Progenitor cell of endocrine pancreas (in vitro differentiated cells): ENCODE data around the gene SSC4D. TPM values are rescaled to one million over a fixed set of nuclear protein-coding genes. Genes with fewer than 3 reads are reported as not detected.

ENCODE experiments used
- DNase-seq: peaks from one replicate; pipeline ENCODE4 v3.0.0; 2021; ENCODE audit warnings: low spot score; ENCODE audit not compliant: unreplicated experiment
- H3K27ac Mint-ChIP-seq: 2 replicates; pipeline ENCODE4 v1.8.0; 2021; ENCODE audit warnings: mild to moderate bottlenecking, moderate library complexity, mixed read lengths
- H3K27me3 Mint-ChIP-seq: 2 replicates; pipeline ENCODE4 v1.8.0; 2021; ENCODE audit warnings: mixed read lengths
- H3K36me3 Mint-ChIP-seq: 2 replicates; pipeline ENCODE4 v1.8.0; 2022; ENCODE audit warnings: mixed read lengths; ENCODE audit not compliant: insufficient read depth
- H3K4me1 Mint-ChIP-seq: 2 replicates; pipeline ENCODE4 v1.8.0; 2021; ENCODE audit warnings: low read depth, mixed read lengths
- H3K4me3 Mint-ChIP-seq: 2 replicates; pipeline ENCODE4 v1.8.0; 2021; ENCODE audit warnings: low read depth, mild to moderate bottlenecking, moderate library complexity, mixed read lengths
- H3K9me3 Mint-ChIP-seq: 2 replicates; pipeline ENCODE4 v1.8.0; 2021; ENCODE audit warnings: low read depth, mixed read lengths
- total RNA-seq: library from RNA; stranded (reverse); gene quantifications from 2 replicates; pipeline ENCODE4 v1.2.1, GENCODE V29; 2021
- TF ChIP-seq, protein P1 (sequence below): fragments of 200-600 bp; sonication (generic); IDR thresholded peaks from one replicate; pipeline ENCODE4 v1.5.0; 2021; ENCODE audit warnings: antibody characterized with exemption, mild to moderate bottlenecking; ENCODE audit not compliant: unreplicated experiment

The SSC4D gene
- total RNA-seq, 1 donor from 2014 or later = 7.4 TPM

DNA sequence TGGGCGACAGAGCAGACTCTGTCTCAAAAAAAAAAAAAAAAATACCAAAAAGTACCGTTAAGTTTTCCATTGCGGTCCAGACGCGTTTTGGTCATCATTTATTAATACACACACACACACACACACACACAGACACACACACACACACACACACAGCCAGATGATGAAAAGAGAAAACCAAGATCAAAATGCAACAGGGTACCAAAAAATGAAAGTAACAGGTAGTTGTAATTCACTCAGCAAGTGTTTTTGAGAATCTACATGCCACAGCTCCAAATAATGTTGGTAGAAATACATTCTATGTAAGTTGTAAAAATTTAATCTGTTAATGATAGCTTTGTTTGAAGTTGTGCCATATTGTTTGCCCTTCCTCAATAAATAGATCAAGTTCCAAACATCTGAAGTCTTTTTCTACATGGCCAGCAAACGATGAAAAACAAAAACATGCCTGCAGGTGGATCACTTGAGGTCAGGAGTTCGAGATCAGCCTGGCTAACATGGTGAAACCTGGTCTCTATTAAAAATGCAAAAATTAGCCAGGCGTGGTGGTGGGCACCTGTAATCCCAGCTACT is 60.1 kb downstream of the SSC4D start:
- Mint-ChIP-seq H3K4me1 (peaks cover 6% of the 10 kb centered on the region), H3K27ac (peak overlapping the region; percentile 33), H3K9me3 (peaks cover 3% of the 10 kb centered on the region), H3K36me3 (peaks cover 54% of the 10 kb centered on the region), H3K4me3 (no peak overlapping the region), H3K27me3 (no peaks in the 10 kb centered on the region)
- TF ChIP-seq, protein P1, sequence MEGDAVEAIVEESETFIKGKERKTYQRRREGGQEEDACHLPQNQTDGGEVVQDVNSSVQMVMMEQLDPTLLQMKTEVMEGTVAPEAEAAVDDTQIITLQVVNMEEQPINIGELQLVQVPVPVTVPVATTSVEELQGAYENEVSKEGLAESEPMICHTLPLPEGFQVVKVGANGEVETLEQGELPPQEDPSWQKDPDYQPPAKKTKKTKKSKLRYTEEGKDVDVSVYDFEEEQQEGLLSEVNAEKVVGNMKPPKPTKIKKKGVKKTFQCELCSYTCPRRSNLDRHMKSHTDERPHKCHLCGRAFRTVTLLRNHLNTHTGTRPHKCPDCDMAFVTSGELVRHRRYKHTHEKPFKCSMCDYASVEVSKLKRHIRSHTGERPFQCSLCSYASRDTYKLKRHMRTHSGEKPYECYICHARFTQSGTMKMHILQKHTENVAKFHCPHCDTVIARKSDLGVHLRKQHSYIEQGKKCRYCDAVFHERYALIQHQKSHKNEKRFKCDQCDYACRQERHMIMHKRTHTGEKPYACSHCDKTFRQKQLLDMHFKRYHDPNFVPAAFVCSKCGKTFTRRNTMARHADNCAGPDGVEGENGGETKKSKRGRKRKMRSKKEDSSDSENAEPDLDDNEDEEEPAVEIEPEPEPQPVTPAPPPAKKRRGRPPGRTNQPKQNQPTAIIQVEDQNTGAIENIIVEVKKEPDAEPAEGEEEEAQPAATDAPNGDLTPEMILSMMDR = no peak
- no peak for DNase-seq

- Mint-ChIP-seq H3K36me3 (peaks cover 63% of the 10 kb centered on the region), H3K9me3 (peaks cover 3% of the 10 kb centered on the region), H3K27ac (no peak overlapping the region), H3K27me3 (no peaks in the 10 kb centered on the region), H3K4me1 (peaks cover 6% of the 10 kb centered on the region), H3K4me3 (no peak overlapping the region)
- DNase-seq = no peak
- TF ChIP-seq, protein P1 = no peak
These were observed 61.8 kb downstream of the SSC4D start for GRCh38 chr7:76347710-76348109.

GRCh38 chr7:76346778-76347177 is 62.7 kb downstream of the SSC4D start:
- no peak for DNase-seq
- H3K36me3 Mint-ChIP-seq = peaks cover 57% of the 10 kb centered on the region
- no peaks in the 10 kb centered on the region for H3K27me3 Mint-ChIP-seq
- peaks cover under 1% of the 10 kb centered on the region for H3K9me3 Mint-ChIP-seq
- H3K4me1 Mint-ChIP-seq = peaks cover 10% of the 10 kb centered on the region
- TF ChIP-seq, protein P1 = no peak
- H3K4me3 Mint-ChIP-seq = no peak overlapping the region
- H3K27ac Mint-ChIP-seq = peak overlapping the region; percentile 66

GRCh38 chr7:76346097-76346496 is 63.4 kb downstream of the SSC4D start:
- TF ChIP-seq, protein P1 = no peak
- Mint-ChIP-seq H3K27ac (no peak overlapping the region), H3K4me3 (no peak overlapping the region)

DNA sequence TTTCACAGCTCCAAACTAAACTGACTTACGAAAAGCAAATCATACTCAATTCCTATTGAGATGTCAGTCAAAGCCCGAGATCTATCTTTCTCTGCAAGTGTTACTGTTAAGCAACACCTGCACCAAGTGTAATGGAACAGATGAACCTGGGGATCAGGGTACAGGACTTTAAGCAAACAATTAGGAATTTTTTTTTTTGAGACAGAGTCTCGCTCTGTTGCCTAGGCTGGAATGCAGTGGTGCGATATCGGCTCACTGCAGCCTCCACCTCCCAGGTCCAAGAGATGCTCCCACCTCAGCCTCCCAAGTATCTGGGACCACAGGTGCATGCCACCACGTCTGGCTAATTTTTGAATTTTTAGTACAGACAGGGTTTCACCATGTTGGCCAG is 65.6 kb downstream of the SSC4D start:
- Mint-ChIP-seq H3K4me1 (peaks cover 10% of the 10 kb centered on the region), H3K4me3 (no peak overlapping the region), H3K27ac (no peak overlapping the region), H3K27me3 (no peaks in the 10 kb centered on the region), H3K9me3 (no peaks in the 10 kb centered on the region), H3K36me3 (peaks cover 51% of the 10 kb centered on the region)
- TF ChIP-seq, protein P1 = no peak
- no peak for DNase-seq

More at GRCh38 chr7:76346097-76346496, 63.4 kb downstream of the SSC4D start:
- Mint-ChIP-seq H3K27me3 (no peaks in the 10 kb centered on the region), H3K4me1 (peaks cover 10% of the 10 kb centered on the region), H3K36me3 (peaks cover 53% of the 10 kb centered on the region), H3K9me3 (no peaks in the 10 kb centered on the region)
- no peak for DNase-seq
